Bronchial epithelial cell (primary cell): ENCODE measurements around the gene HNRNPA0. TPM values are rescaled to one million over a fixed set of nuclear protein-coding genes. Genes with fewer than 3 reads are reported as not detected.

Experiments used
- DNase-seq: peaks from one replicate; pipeline ENCODE4 v3.0.0-alpha.2; 2010; ENCODE audit warnings: low read depth
- FAIRE-seq: peaks from 2 replicates; lab custom pipeline; 2011; peaks lifted over from hg19 to GRCh38; lab: Jason Lieb, UNC
- H3K27me3 ChIP-seq: 2 replicates; pipeline ENCODE4 v1.5.1; 2011; ENCODE audit warnings: low read length; ENCODE audit not compliant: control insufficient read depth, insufficient read depth
- H3K36me3 ChIP-seq: 2 replicates; pipeline ENCODE4 v1.5.1; 2011; ENCODE audit warnings: low read length; ENCODE audit not compliant: control insufficient read depth, insufficient read depth
- H3K4me3 ChIP-seq: 2 replicates; pipeline ENCODE4 v1.5.1; 2011; ENCODE audit warnings: mild to moderate bottlenecking, low read depth, low read length, control low read depth
- total RNA-seq: library from RNA; depleted of rRNA; stranded (reverse); fragments of >200 nt; gene quantifications from 2 replicates; pipeline ENCODE4 v1.2.1, GENCODE V29; 2014
- TF ChIP-seq, protein P1 (sequence below): IDR thresholded peaks from 2 replicates; pipeline ENCODE4 v1.5.1; 2011; ENCODE audit warnings: mild to moderate bottlenecking, moderate library complexity, low read length, control low read depth, inconsistent platforms; ENCODE audit not compliant: insufficient read depth, severe bottlenecking

Gene HNRNPA0
- total RNA-seq, 1 donor from 2014 or later: 22.1 TPM

DNA sequence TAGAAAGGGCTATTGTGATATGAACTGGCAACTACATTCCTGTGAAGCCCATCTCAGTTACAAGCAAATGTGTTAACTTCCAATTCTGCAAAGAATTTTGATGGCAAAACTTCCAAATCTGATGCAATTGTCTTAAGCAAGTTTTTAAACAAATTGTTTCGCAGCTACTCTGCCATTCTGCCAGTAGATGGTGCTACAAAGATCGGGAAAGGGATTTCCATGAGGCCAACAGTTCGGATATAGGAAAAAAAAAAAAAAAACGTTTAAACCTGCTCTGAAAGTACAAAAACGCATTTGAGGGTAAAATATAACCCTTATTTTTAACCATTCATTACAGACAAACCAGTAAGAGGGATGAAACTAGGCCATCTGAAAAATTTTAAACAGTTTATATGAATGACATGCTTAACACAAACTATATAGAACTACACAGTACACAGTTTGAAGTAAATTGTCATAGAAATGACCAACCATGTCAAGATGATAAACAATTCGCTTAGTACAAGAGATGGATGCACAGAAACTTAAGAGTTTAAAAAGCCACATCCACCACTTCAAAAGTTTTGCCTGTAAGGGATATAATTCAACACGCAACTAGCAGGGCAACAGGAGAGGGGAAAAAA lies 2.2 kb downstream of the HNRNPA0 start:
- H3K27me3 ChIP-seq: no peaks in the 10 kb centered on the region
- TF ChIP-seq, protein P1, sequence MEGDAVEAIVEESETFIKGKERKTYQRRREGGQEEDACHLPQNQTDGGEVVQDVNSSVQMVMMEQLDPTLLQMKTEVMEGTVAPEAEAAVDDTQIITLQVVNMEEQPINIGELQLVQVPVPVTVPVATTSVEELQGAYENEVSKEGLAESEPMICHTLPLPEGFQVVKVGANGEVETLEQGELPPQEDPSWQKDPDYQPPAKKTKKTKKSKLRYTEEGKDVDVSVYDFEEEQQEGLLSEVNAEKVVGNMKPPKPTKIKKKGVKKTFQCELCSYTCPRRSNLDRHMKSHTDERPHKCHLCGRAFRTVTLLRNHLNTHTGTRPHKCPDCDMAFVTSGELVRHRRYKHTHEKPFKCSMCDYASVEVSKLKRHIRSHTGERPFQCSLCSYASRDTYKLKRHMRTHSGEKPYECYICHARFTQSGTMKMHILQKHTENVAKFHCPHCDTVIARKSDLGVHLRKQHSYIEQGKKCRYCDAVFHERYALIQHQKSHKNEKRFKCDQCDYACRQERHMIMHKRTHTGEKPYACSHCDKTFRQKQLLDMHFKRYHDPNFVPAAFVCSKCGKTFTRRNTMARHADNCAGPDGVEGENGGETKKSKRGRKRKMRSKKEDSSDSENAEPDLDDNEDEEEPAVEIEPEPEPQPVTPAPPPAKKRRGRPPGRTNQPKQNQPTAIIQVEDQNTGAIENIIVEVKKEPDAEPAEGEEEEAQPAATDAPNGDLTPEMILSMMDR: peak; percentile 67
- DNase-seq (peak; percentile 79), FAIRE-seq (no peak)
- peaks cover 2% of the 10 kb centered on the region for H3K36me3 ChIP-seq
- H3K4me3 ChIP-seq: peak overlapping the region; percentile 98

DNA sequence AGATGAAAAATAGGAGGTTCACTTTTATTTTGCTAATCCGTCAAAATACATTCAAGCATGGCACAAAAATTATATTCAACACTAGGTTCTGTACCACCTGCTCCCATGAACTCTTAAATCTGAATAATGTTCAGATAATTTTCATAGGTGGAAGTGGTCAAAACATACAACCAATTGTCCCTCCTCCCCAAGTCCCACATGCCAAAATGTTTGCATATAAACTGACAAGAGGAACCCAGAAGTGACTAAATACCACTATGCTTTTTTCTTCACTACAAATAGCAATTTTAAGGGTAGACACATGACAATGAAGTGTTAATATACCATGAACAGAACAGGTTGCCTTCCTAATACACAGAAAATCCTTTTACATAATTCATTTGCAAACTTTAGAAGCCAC lies 3.7 kb downstream of the HNRNPA0 start:
- DNase-seq: no peak
- H3K27me3 ChIP-seq: no peaks in the 10 kb centered on the region
- no peak for FAIRE-seq
- no peak overlapping the region for H3K4me3 ChIP-seq
- TF ChIP-seq, protein P1: no peak
- peaks cover 2% of the 10 kb centered on the region for H3K36me3 ChIP-seq

DNA sequence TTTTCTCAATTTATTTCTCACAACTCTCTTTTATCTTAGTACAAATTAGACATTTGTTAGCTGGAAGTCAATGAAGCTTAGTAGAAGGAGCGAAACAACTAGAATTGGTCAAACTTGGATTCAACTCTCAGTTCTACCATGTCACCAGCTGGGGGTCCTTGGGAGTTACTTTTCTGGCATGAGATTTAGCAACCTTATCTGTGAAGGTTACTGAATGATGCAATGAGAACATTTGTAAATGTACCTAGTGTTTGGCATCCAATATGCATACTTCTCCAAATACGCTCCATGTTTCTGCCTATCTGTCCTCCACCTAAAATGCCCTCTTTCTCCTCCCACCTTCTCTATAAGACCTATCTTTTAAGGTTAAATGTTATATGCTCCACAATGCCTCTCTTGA lies 6.3 kb downstream of the HNRNPA0 start:
- Histone ChIP-seq H3K27me3 (no peaks in the 10 kb centered on the region), H3K36me3 (peaks cover under 1% of the 10 kb centered on the region), H3K4me3 (no peak overlapping the region)
- DNase-seq: no peak
- TF ChIP-seq, protein P1: no peak
- no peak for FAIRE-seq

DNA sequence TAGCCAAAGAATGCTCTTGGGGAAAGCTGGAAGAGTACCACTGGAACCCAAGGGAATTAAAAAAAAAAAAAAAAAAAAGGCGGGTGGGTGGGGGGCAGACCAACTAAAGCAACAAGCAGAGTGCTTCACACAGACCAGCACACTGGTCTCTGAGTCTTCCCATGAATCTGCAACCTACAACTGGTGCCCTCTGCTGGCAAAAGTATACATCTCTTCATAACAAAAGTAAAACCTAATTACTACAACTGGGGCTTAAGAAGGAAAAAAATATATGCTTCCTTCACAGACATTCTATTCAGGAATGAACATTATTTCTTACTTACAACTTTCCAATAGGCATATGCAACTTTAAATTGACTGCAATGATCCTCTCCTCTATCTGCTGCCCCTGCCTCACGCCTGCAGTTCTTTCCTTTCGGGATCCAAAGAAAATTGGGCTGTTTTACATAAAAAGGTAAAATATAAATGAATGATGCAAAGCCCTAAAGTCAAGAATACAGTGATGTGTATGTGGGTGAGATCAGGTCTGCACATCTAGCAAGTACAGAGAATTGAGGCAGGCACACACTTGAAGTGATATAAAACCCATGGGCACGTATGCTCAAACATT lies 11.0 kb downstream of the HNRNPA0 start:
- peak; percentile 64 for DNase-seq
- FAIRE-seq: no peak
- Histone ChIP-seq H3K36me3 (no peaks in the 10 kb centered on the region), H3K4me3 (no peak overlapping the region), H3K27me3 (no peaks in the 10 kb centered on the region)
- TF ChIP-seq, protein P1: peak; percentile 66

DNA sequence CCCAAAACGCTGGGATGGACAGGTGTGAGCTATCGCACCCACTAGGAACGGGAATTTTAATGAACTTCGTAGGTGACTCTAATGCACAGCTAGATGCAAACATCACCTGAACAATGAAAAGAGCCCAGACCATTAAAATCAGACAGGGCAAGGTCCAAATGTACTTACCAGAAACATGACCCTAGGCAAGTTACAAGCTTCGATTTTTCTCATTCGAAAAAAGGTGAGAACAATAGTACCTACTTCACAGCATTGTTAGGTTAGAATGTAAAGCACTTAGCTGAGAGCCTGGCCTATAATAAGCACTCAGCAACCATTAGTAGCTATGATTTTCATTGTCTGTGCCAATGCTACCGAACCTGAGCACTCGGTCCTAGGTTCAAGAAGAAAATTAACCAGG lies 12.4 kb downstream of the HNRNPA0 start:
- Histone ChIP-seq H3K36me3 (no peaks in the 10 kb centered on the region), H3K4me3 (no peak overlapping the region), H3K27me3 (no peaks in the 10 kb centered on the region)
- FAIRE-seq: no peak
- TF ChIP-seq, protein P1: no peak
- DNase-seq: no peak
